Skin epidermis (tissue), 12 donors: ENCODE results near the gene SHF.

Experiments
- H3K27ac ChIP-seq, 21 experiments: fragments of 200-600 bp; sonication (generic) in 11 of 21; one replicate each; pipeline ENCODE4 v1.5.0; 2020; ENCODE audit warnings: mild to moderate bottlenecking in 3 of 21, inconsistent platforms in 2 of 21, moderate library complexity in 2 of 21
- H3K4me3 ChIP-seq, 7 experiments: fragments of 200-600 bp; sonication (generic) in 2 of 7; one replicate each; pipeline ENCODE4 v1.5.0; 2020; ENCODE audit warnings: inconsistent platforms in 2 of 7, mild to moderate bottlenecking in 2 of 7, moderate library complexity in 1 of 7

SHF gene

GRCh38 chr15:45117308-45118130, 70.2 kb downstream of the SHF start:
- H3K27ac ChIP-seq = no peak overlapping the region
- H3K4me3 ChIP-seq = peak overlapping the region in 1 of 7 experiments; percentile 24
